OCI-LY3 (cell line): Measurements from ENCODE around the gene ZYG11B.

Experiments used
- EZH2phosphoT487 ChIP-seq: fragments of 200-600 bp; shearing (Covaris generic); IDR thresholded peaks from 2 replicates; pipeline ENCODE4 v1.6.1; 2018; ENCODE audit warnings: antibody characterized with exemption, mixed run types, low read depth
- TF ChIP-seq, protein P1 (sequence below): fragments of 200-600, 300-600 bp; sonication (generic); IDR thresholded peaks from 2 replicates; pipeline ENCODE4 v1.5.1; 2014; ENCODE audit warnings: antibody characterized with exemption, low read length, low read depth

DNA sequence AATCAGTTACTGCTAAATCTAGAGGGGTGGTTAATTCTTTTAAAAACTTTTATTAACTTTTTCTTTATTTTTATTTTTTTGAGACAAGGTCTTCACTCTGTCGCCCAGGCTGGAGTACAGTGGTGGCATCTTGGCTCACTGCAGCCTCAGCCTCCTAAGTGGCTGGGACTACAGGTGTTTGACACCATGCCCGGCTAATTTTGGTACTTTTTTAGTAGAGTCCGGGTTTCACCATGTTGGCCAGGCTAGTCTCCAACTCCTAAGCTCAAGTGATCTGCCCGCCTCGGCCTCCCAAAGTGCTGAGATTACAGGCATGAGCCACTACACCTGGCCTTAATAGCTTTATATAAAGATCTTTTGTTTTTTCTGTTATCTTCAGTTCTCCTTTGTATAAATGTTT, 11.9 kb downstream of the ZYG11B start:
- TF ChIP-seq, protein P1, sequence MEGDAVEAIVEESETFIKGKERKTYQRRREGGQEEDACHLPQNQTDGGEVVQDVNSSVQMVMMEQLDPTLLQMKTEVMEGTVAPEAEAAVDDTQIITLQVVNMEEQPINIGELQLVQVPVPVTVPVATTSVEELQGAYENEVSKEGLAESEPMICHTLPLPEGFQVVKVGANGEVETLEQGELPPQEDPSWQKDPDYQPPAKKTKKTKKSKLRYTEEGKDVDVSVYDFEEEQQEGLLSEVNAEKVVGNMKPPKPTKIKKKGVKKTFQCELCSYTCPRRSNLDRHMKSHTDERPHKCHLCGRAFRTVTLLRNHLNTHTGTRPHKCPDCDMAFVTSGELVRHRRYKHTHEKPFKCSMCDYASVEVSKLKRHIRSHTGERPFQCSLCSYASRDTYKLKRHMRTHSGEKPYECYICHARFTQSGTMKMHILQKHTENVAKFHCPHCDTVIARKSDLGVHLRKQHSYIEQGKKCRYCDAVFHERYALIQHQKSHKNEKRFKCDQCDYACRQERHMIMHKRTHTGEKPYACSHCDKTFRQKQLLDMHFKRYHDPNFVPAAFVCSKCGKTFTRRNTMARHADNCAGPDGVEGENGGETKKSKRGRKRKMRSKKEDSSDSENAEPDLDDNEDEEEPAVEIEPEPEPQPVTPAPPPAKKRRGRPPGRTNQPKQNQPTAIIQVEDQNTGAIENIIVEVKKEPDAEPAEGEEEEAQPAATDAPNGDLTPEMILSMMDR = no peak
- TF ChIP-seq EZH2phosphoT487 = no peak
